NCI-H1417 (cell line): ENCODE measurements around the gene SHISA9.

Experiments
- DNase-seq, 3 experiments: peaks; one replicate each; lab custom pipeline; 2025; lab: John Stamatoyannopoulos, UW

SHISA9 gene

GRCh38 chr16:12951976-12952375, 50.6 kb downstream of the SHISA9 start:
- DNase-seq: no peak

DNA sequence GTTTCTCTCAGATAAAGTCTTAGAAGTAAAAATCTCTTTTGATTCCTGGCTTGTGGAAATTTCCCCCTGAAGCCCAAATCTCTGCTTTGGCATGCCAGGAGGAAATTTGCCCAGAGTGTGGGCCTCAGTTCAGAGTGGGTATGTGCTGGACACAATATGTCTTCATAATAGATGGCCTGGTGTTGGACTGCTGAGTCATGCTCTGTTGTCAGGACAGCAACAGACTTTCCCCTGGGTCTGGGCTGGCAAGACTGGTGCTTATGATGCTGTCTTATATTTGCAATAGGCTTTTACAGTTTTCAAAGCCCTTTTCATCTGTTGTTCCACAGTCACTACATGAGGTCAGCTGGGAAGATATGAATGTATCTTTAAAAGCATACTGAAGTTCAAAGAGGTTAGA, 57.0 kb downstream of the SHISA9 start:
- DNase-seq: no peak

DNA sequence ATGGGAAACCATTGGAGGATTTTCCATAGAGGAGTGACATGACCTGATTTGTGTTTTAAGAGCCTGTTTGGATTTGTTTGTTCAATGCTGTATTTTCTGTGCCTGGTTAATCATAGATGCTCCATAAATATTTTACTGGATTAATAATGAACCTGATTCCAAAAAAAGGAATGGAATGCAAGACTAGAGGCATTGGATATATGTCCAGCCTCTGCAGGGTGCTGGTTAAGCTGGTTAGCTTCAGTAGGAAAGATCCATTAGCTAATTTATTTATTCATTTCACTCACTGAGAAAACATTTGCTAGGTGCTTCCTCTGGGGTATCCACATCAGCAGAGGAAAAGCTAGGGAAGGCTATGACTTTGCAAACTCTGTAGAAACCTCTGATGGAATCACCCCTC, 57.7 kb downstream of the SHISA9 start:
- no peak for DNase-seq

DNA sequence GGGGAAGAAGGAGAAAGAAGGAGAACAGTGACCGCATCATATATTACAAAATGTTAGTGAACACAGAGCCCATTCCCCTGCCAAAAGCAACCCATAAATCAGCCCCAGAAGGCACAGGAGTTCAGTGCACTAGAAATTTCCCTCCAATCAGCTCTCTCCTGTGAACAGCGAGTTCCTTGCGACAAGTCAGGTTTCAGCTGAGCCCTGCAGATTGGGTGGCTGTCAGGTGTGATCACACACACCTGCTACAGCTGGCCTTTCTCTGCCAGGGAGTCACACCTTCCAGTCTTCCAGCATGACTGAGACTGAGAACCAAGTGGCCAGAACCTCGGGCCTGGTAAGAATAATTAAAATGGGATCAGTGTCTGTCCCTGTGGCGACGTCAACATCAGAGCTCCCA, 60.2 kb downstream of the SHISA9 start:
- DNase-seq: peak in 1 of 3 experiments; percentile 6

DNA sequence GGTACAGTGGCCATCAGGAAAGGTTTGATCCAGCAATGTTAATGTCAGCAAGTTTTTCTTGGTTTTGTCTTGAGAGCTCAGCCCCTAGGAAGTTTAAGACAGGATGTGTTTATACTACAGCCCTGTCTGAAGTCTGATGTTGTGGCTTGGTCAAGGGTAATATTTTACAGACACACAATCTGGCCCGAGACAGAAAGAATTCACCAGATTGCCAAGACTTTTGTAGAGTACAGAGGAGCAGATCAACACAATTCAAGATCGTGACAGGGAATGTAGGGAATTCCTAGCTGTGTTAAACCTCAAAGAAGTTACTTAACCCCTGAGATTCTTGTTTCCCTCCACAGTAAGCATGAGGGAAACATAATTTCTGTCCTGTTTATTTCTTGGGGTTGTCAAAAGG, 63.1 kb downstream of the SHISA9 start:
- no peak for DNase-seq

- DNase-seq: peak in 1 of 3 experiments; percentile 43
Observed at GRCh38 chr16:12965274-12965804, 63.9 kb downstream of the SHISA9 start.

- peak; percentile 52 to 80 (median 67) for DNase-seq
Observed at GRCh38 chr16:12971241-12971640, 69.8 kb downstream of the SHISA9 start.

DNA sequence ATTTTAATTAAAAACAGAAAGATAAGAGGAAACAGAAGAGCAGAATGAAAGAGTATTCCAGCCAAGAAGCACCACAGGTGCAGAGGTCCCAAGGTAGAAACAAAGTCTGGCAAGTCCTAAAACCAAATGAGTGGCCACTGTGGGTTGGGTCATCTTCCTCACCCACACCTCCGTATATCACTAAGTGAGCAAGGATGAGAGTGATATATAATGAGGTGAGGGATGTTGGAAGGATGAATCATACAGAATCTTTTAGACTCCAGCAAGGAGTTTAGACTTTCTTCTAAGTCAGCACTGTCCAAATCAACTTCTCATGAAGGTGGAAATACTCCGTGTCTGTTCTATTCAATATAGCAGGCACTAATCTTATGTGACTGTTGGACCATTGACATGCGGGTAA, 70.8 kb downstream of the SHISA9 start:
- no peak for DNase-seq

DNA sequence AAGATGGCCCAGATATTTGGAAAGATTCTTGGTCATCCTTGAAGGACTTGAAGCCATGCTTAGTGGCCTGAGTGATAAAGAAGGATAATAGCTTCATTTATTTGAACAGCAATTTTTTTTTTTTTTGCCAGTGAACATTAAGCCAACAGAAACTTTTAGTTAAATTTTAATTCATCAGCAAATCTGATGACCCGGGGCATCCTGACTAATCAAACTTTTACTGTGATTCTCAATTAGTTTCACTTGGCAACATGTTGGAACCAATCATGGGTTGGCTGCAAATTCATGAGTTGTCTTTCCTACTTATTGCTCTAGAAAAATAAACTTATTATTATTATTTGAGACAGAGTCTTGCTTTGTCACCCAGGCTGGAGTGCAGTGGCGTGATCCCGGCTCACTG, 74.4 kb downstream of the SHISA9 start:
- DNase-seq: no peak

DNA sequence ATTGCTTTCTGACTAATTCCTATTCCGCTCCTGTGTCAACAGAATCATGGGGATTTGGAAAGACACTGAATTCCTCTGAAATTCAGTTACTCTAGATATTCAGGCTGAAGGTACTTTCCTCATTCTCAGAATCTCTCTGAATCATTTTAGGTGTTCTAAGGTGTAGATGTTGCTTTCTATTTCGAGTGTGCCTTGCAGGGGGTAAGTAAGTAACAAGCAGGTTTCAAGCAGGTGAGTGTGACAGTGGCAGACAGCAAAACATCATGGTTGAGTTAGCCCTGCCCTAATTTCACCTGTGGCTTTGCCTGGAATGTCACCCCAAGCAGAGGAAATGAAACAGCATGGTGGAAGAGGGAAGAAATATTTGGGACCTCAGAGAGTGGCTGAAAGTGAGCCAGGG, 75.1 kb downstream of the SHISA9 start:
- no peak for DNase-seq

DNA sequence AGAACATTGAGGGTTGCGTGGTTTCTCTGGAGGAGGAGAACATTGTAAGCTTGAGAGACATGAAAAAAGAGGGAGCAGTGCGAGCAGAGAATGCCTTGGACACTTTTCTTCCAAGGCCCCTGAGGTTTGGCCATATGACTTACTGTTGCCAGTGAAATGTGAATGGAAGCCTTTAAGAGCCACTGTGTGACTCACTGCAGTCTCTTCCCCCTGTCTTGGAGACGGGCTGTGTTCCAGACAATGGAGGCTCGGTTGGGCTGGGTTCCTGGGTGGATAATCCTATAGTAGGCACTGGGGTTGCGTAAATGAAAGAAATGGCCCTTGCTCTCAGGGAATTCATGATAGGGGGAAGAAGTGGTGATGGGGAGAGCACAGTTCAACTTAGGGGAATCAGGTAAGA, 75.5 kb downstream of the SHISA9 start:
- DNase-seq: peak in 1 of 3 experiments; percentile 7

- no peak for DNase-seq
Observed at GRCh38 chr16:12985516-12985915, 84.1 kb downstream of the SHISA9 start.

- DNase-seq: no peak
Observed at GRCh38 chr16:12988071-12988470, 86.7 kb downstream of the SHISA9 start.

- no peak for DNase-seq
Observed at GRCh38 chr16:12992066-12992465, 90.7 kb downstream of the SHISA9 start.

DNA sequence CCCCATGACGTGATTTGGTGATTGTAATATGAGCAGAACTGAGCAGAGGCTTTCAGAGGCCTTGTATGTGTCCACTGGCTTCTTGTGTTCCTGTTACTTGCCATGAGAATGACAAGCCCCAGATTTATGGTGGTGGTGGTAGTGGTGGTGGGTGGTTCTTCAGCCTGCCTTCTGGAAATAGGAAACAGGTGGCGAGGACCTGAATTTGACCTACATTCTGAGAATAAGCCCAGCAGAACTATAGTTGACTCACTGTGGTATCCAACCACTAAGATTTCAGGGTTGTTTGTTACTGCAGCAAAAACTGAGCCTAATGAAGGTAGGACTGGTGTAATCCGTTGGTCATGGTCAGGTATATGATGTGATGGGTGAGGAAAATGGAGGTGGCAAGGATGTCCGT, 93.0 kb downstream of the SHISA9 start:
- no peak for DNase-seq

DNA sequence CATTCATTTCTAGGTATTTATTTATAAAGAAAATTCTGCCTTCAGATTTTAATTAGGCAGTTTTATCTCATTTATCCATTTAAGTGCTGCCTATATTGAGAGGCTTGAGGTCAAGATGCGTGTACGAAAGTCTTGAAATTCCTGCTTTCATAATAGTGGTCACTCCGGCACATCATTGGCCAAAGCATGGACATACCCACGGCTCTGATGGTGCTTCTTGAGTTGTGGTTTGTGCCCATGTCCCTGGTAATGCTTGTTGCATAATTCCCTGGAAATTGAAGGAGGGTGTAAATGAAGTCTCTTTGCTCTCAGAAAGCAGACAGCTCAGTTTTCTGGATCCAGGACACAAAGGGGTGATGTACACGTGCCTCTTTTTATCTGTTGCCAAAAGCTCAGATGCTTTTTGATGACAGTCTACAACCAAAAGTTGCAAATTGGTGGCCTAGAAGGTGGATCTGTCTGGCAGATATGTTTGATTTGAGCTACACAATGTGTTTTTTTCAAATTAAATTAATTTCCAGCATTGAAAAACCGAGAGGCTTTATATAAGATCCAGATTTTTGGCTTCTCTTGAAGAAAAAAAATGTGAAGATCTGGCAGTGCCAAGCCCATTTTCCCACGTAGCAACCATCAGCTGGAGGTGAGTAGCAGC, 94.4 kb downstream of the SHISA9 start:
- no peak for DNase-seq

DNA sequence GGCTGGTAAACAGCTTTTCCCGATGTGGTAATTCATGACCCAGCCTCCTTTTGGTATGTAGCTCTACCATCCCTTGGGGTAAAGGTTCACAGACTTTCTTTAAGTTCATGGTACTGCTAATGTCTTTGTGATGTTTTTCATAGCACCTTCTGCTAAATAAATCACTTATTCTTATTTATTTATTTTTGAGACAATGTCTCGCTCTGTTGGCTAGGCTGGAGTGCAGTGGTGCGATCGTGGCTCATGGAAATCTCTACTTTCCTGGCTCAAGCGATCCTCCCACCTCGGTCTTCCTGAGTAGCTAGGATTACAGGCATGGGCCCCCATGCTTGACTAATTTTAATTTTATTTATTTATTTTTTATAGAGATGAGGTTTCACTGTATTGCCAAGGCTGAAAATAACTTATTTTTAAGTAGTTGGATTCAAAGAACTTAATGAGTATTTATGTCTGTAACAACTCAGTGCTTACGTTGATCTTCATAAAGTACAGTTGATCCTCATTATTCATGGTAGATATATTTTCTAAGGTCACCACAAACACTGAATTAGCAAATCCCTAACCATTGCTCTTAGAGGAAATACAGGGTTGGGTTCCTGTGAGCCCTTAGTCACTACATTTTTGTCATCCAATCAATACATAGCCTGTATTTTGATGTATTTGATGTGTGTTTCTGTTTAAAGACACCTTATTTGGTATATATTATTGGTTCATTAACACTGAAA, 97.1 kb downstream of the SHISA9 start:
- DNase-seq: no peak

- no peak for DNase-seq
Observed at GRCh38 chr16:12999368-12999767, 98.0 kb downstream of the SHISA9 start.

GRCh38 chr16:13005721-13006247, 104.4 kb downstream of the SHISA9 start:
- DNase-seq: peak in 1 of 3 experiments; percentile 4

- peak in 2 of 3 experiments; percentile 10 to 13 for DNase-seq
Observed at GRCh38 chr16:13012601-13013000, 111.2 kb downstream of the SHISA9 start.

- no peak for DNase-seq
Observed at GRCh38 chr16:13013043-13013442, 111.6 kb downstream of the SHISA9 start.

GRCh38 chr16:13014476-13014875, 113.1 kb downstream of the SHISA9 start:
- DNase-seq: no peak

GRCh38 chr16:13018026-13018425, 116.6 kb downstream of the SHISA9 start:
- no peak for DNase-seq
